Measurements from ENCODE around the gene FSCN2.

FSCN2 gene

GRCh38 chr17:81491181-81491581 lies 37.0 kb upstream of the FSCN2 start:
- DNase-seq (ENCODE audit: low read depth in 2 of 2): no peak

- no peak for DNase-seq (ENCODE audit: low read depth in 2 of 2)
Observed at GRCh38 chr17:81491761-81492160, 36.4 kb upstream of the FSCN2 start.

- DNase-seq (ENCODE audit: low read depth in 2 of 2): no peak
Observed at GRCh38 chr17:81492202-81492601, 36.0 kb upstream of the FSCN2 start.

GRCh38 chr17:81492706-81493105 lies 35.5 kb upstream of the FSCN2 start:
- no peak for DNase-seq (ENCODE audit: low read depth in 2 of 2)

- no peak for DNase-seq (ENCODE audit: low read depth in 2 of 2)
Observed at GRCh38 chr17:81493198-81494038, 34.8 kb upstream of the FSCN2 start.

GRCh38 chr17:81494626-81495377 lies 33.4 kb upstream of the FSCN2 start:
- DNase-seq (ENCODE audit: low read depth in 2 of 2): no peak

GRCh38 chr17:81498953-81499600 lies 29.1 kb upstream of the FSCN2 start:
- no peak for DNase-seq (ENCODE audit: low read depth in 2 of 2)

- no peak for DNase-seq (ENCODE audit: low read depth in 2 of 2)
Observed at GRCh38 chr17:81499601-81499970, 28.6 kb upstream of the FSCN2 start.

GRCh38 chr17:81500047-81500446 lies 28.1 kb upstream of the FSCN2 start:
- DNase-seq (ENCODE audit: low read depth in 2 of 2): no peak

GRCh38 chr17:81502471-81503017 lies 25.6 kb upstream of the FSCN2 start:
- no peak for DNase-seq (ENCODE audit: low read depth in 2 of 2)

- DNase-seq (ENCODE audit: low read depth in 2 of 2): no peak
Observed at GRCh38 chr17:81503619-81504018, 24.6 kb upstream of the FSCN2 start.

- DNase-seq (ENCODE audit: low read depth in 2 of 2): no peak
Observed at GRCh38 chr17:81508639-81509206, 19.5 kb upstream of the FSCN2 start.

GRCh38 chr17:81509207-81509971 lies 18.8 kb upstream of the FSCN2 start:
- DNase-seq (ENCODE audit: low read depth in 2 of 2): peak; percentile 30 to 42

GRCh38 chr17:81509972-81510784 lies 18.0 kb upstream of the FSCN2 start:
- no peak for DNase-seq (ENCODE audit: low read depth in 2 of 2)

GRCh38 chr17:81510785-81511553 lies 17.2 kb upstream of the FSCN2 start:
- DNase-seq (ENCODE audit: low read depth in 2 of 2): peak; percentile 18 to 26

- no peak for DNase-seq (ENCODE audit: low read depth in 2 of 2)
Observed at GRCh38 chr17:81511554-81511803, 16.7 kb upstream of the FSCN2 start.

- DNase-seq (ENCODE audit: low read depth in 2 of 2): peak; percentile 27 to 38
Observed at GRCh38 chr17:81511804-81512561, 16.2 kb upstream of the FSCN2 start.

GRCh38 chr17:81512562-81513371 lies 15.4 kb upstream of the FSCN2 start, which contains the start of gene ACTG1:
Gene ACTG1 (minus strand): TSS chr17:81512799. CDS start chr17:81512354, 445 bp downstream.
- DNase-seq (ENCODE audit: low read depth in 2 of 2): peak; percentile 87 to 92
